Stromal cell of bone marrow (primary cell): Measurements from ENCODE around the gene EVX1.
A peak's percentile ranks its signal among the peaks of the same experiment; 100 is the strongest.

Experiments
- DNase-seq: peaks from one replicate; pipeline ENCODE4 v3.0.0-alpha.2; 2012; ENCODE audit warnings: low read depth

EVX1 gene

GRCh38 chr7:27235387-27236311 lies 7.0 kb upstream of the EVX1 start:
- DNase-seq, result no peak

- peak; percentile 62 for DNase-seq
Observed at GRCh38 chr7:27237735-27238334, 4.8 kb upstream of the EVX1 start.

DNA sequence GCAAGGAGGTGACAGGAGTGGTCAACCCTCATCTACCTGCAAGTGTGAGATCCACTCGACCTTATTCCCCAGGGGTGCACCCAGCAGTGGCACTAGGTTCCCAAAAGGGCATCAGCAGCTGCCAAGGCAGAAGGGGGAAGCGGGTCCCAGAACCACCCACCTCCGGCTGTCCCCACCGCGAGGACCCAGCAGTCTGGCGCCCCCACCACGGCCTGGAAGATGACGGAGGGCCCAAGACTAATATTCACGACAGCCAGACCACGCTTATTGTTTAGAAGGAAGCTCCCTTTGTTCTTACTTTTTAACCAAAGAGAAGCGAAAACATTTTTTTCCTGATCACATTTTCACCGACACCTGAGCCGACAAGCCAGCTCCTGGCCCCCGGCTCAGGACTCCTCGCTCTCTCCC lies 3.6 kb upstream of the EVX1 start:
- DNase-seq, result no peak

DNA sequence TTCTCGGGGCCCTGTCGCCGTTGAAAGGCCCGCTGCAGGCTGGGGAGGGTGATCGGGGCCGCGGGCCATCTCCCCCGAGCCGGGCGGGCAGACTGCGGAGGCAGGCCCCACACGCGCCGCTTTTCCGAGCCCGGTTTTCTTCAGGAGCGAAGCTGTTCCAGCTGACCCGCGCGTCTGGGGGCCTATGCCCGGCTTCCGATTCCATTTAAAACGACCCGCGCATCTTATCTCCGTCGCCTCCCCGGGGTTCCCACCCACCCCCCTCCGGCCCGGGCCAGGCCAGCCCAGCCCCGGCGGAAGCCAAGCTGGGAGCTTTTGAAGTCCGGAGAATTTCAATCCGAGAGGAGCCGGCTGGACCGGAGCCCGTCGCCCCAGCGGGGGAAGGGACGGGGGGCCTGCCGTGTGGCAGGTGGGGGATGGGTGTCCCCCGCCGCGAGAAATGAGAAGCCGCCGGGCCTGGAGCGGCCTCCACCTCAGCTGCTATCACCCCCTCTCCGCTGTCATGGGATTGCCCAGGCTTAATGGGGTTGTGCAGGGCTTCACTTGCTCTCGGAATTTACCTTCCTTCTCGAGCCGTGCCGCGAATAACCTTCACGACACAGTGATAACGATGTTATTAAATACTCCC lies 3.1 kb upstream of the EVX1 start:
- no peak for DNase-seq

DNA sequence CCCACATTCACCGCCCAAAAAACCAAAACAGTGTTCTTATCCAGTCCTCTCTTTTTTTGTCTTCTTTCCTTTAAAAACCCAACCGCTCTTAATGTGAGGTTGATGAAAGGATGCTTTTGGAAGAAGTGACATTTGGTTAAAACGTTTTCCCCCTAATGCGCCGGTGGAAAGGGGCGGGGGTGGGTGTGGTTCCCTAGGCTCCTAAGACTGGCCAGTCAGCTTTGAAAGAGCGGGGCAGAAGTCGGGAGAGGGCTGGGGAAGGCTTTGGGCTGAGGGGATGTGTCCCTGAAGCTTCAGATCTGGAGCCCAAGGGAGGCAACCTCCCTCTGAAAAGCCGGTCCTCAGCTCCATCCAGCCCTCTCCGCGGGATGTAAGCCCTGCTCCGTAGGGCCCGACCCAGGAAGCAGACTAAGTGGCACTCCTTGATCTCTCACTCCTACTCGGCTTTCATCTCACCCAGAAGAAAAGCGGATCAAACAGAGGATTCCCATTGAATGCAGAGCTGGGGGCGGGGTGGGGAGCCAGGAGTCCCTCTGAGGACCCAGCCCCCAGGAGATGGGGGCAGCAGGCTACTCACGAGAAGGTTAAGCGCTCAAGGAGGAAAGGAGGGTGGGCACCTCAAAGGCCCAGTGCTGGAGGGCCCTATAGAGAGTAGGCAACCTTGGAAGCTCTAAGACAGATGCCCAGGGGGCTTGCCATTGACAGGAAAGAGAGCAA lies 2.4 kb upstream of the EVX1 start:
- DNase-seq, result no peak

DNA sequence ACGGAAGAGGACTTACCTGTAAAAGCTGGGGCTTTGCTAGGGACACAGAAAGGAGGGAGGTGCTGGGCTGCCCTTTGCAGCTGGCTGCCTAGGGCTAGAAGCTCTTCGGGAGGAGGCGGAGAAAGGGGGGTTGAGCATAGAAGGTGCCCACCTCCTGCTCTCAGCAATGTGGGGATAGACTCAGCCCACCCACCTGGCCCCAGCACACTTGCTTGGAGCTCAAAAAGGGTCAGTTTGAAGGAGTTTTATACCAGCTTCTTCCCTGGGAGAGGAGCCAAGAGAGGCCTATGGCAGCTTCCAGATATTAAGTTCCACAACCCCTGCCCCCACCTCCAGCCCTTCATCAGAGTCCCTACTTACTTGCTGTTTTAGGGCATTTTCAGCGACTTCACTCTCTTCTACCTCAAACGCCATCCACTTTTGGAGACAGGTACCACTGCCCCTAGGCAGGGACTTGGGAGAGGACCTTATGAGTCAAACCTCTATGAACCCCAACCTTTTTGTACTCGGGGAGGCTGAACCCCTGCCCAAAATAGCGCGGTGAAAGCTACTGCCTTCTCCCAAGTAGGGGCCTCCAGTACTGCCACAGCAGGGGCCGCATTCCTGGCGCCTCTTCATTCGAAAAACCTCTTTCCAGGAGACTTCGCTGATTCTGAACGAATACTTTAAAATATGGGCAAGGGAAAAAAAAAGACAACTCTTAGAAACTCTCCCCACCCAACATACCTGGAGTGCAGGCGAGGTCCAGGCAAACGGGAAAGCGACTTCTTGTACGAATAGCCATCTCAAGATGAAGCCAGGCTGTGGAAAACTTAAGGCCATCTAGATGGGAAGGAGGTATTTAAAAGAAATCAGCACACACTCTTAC lies 1.2 kb upstream of the EVX1 start:
- no peak for DNase-seq

GRCh38 chr7:27242154-27242553 lies 448 bp upstream of the EVX1 start:
- DNase-seq, result no peak

DNA sequence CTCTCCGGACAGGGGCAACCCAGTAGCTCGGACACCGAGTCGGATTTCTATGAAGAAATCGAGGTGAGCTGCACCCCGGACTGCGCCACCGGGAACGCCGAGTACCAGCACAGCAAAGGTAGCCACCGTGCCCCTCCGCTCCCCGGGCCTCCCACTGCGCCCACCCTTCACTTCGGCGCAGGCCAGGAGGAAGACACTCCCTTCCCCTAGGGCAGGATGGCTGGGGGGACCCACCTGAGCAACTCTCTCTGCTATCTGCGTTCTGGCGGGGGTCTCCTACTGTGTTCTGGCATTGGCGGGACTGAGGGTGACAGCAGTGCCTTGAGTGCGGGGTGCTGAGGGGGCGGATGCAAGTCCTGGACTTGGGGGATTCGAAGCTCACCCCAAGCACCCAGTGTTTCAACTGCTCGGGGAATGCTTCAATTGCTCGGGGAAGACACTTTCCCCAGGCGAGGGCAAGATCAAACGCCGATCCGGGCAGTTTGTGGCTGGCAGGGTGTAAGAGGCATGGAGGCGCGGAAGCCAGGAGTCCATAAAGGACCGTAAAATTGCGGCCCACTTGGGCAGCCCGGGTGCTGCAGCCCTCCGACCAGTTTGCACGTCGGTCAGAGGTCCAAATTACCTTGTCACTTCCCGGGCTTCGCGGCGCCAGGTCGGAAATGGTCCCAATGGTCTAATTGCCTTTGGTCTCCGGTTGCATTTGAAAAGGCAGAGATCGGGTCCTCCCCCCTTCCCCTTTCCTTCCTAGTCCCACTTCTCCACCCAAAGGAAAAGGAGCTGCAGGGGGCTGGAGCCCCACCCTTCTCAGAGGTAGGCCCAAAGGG lies 950 bp downstream of the EVX1 start:
- no peak for DNase-seq

- no peak for DNase-seq
Observed at GRCh38 chr7:27244488-27245123, 2.0 kb downstream of the EVX1 start.

GRCh38 chr7:27245124-27245797 lies 2.7 kb downstream of the EVX1 start:
- DNase-seq, result no peak

GRCh38 chr7:27245798-27246691 lies 3.4 kb downstream of the EVX1 start:
- DNase-seq, result no peak

- no peak for DNase-seq
Observed at GRCh38 chr7:27247000-27247399, 4.4 kb downstream of the EVX1 start.

GRCh38 chr7:27247452-27248426 lies 5.1 kb downstream of the EVX1 start:
- no peak for DNase-seq

DNA sequence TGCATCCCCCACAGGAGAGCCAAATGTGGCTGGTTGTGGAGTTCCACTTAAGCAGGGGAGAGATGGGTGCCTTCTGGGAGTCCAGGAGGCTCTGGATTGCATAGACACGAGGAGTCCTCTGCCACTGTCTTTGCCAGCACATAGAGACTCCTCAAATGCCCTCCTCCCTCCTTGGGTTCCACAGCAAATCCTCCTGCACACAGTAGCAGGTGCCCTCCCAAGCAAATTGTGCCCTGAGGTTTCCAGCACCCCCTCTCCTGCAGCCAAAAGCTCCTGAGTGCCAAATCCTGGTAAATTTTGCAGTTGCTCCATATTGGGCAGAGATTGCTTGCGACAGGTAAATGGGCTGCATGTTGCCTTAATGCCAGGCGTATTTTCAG lies 5.8 kb downstream of the EVX1 start:
- no peak for DNase-seq

- DNase-seq, result peak; percentile 39
Observed at GRCh38 chr7:27248911-27249723, 6.5 kb downstream of the EVX1 start.
